DMS79 treated with DMSO at 0.1 percent for 48 hours (cell line): Measurements from ENCODE around the gene GRAMD4.
A peak's percentile ranks its signal among the peaks of the same experiment; 100 is the strongest.

Experiments
- DNase-seq: peaks from one replicate; lab custom pipeline; 2025; lab: John Stamatoyannopoulos, UW

Gene GRAMD4

GRCh38 chr22:46596819-46597218 lies 23.4 kb upstream of the GRAMD4 start:
- peak; percentile 70 for DNase-seq

GRCh38 chr22:46598224-46598623 lies 22.0 kb upstream of the GRAMD4 start:
- DNase-seq, result no peak

- DNase-seq, result no peak
These were observed 21.3 kb upstream of the GRAMD4 start for GRCh38 chr22:46598737-46599424.

GRCh38 chr22:46600273-46600796 lies 19.9 kb upstream of the GRAMD4 start:
- no peak for DNase-seq

- no peak for DNase-seq
These were observed 18.2 kb upstream of the GRAMD4 start for GRCh38 chr22:46602025-46602424.

- no peak for DNase-seq
These were observed 15.9 kb upstream of the GRAMD4 start for GRCh38 chr22:46604306-46604690.

- no peak for DNase-seq
These were observed 15.1 kb upstream of the GRAMD4 start for GRCh38 chr22:46605117-46605516.

GRCh38 chr22:46606886-46607285 lies 13.3 kb upstream of the GRAMD4 start:
- no peak for DNase-seq

- DNase-seq, result no peak
These were observed 12.6 kb upstream of the GRAMD4 start for GRCh38 chr22:46607483-46608114.

GRCh38 chr22:46609175-46609690 lies 11.0 kb upstream of the GRAMD4 start:
- no peak for DNase-seq

- DNase-seq, result no peak
These were observed 10.4 kb upstream of the GRAMD4 start for GRCh38 chr22:46609724-46610201.

- DNase-seq, result no peak
These were observed 9.8 kb upstream of the GRAMD4 start for GRCh38 chr22:46610356-46610755.

GRCh38 chr22:46611189-46611588 lies 9.0 kb upstream of the GRAMD4 start:
- DNase-seq, result no peak

GRCh38 chr22:46612341-46612903 lies 7.8 kb upstream of the GRAMD4 start:
- no peak for DNase-seq

GRCh38 chr22:46612904-46613605 lies 7.1 kb upstream of the GRAMD4 start:
- no peak for DNase-seq

- no peak for DNase-seq
These were observed 6.6 kb upstream of the GRAMD4 start for GRCh38 chr22:46613606-46614021.

- no peak for DNase-seq
These were observed 5.9 kb upstream of the GRAMD4 start for GRCh38 chr22:46614025-46614931.

GRCh38 chr22:46617207-46617985 lies 2.8 kb upstream of the GRAMD4 start:
- DNase-seq, result no peak

- DNase-seq, result no peak
These were observed 2.1 kb upstream of the GRAMD4 start for GRCh38 chr22:46617986-46618647.

- peak; percentile 22 for DNase-seq
These were observed 1.5 kb upstream of the GRAMD4 start for GRCh38 chr22:46618667-46619066.
